ENCODE results near the gene TRIOBP.

- TF ChIP-seq CTCF (conservative IDR thresholded peaks at IDR 0.05) (no peak), ZFX (IDR thresholded peaks at IDR 0.05) (no peak)
Measured at GRCh38 chr22:37752189-37753087, 55.6 kb downstream of the TRIOBP start.
